ENCODE results near the gene VASH2. TPM values are rescaled to one million over a fixed set of nuclear protein-coding genes. Genes with fewer than 3 reads are reported as not detected.

Gene VASH2
- total RNA-seq, 4 donors from 2014 or later = 0.67 to 9.0 (median 1.5) TPM

DNA sequence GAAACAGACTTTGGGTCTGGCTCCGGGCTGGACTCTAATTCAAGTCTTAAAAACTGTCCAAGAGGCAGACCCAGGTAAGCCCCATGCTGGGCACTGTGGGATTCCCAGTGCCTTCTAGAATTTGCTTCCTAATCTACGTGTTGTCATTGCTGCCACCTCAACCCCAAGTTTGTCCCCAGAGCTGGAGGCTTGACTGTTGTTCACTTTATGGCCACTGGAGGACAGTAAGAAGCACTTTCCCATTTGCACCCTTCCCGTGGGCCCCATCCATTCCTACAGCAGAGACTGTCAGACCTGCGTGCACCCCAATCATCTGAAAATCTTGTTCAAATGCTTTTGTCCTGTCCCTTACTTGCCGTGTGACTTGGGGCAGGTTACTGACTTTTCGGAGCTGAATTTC, 29.4 kb upstream of the VASH2 start:
- Histone ChIP-seq H3K4me1 (peaks cover 0 to 20% (median 0%) of the 10 kb centered on the region in 3 donors), H3K4me3 (no peak overlapping the region), H3K27me3 (no peaks in the 10 kb centered on the region), H3K27ac (no peak overlapping the region), H3K9me3 (no peaks in the 10 kb centered on the region), H3K36me3 (no peaks in the 10 kb centered on the region)
- ATAC-seq = no peak
- WGBS, 2 donors (ENCODE audit: low coverage in 1 of 2) = 66 to 69% methylated on average over 4 of the region's 6 CpGs
- TF ChIP-seq POLR2A (IDR thresholded peaks at IDR 0.05) (no peak), EP300 (IDR thresholded peaks at IDR 0.05) (no peak), POLR2AphosphoS5 (IDR thresholded peaks at IDR 0.05) (no peak)
- TF ChIP-seq, protein P1, sequence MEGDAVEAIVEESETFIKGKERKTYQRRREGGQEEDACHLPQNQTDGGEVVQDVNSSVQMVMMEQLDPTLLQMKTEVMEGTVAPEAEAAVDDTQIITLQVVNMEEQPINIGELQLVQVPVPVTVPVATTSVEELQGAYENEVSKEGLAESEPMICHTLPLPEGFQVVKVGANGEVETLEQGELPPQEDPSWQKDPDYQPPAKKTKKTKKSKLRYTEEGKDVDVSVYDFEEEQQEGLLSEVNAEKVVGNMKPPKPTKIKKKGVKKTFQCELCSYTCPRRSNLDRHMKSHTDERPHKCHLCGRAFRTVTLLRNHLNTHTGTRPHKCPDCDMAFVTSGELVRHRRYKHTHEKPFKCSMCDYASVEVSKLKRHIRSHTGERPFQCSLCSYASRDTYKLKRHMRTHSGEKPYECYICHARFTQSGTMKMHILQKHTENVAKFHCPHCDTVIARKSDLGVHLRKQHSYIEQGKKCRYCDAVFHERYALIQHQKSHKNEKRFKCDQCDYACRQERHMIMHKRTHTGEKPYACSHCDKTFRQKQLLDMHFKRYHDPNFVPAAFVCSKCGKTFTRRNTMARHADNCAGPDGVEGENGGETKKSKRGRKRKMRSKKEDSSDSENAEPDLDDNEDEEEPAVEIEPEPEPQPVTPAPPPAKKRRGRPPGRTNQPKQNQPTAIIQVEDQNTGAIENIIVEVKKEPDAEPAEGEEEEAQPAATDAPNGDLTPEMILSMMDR (IDR thresholded peaks at IDR 0.05) = peak in 1 of 4 experiments; percentile 20

DNA sequence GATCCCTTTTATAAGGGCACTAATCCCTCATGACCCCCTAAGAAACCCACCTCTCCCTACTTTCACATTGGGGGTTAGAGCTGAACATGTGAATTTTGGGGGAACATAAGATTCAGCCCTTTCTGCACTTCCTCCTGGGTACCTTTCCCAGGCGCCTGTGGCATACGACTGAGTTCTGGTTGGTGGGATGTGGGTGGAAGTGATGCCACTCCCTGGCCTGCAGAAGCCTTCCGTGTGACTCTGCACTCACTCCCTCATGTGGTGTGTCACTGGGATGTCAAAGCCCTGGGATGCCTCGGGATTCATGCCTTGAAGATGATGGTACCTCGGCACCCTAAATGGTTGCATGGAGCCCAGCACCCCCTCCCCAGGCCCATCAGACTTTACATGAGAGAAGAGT, 28.3 kb upstream of the VASH2 start:
- no peak overlapping the region for H3K27ac ChIP-seq
- no peaks in the 10 kb centered on the region for H3K27me3 ChIP-seq
- peaks cover 0 to 11% (median 0%) of the 10 kb centered on the region in 3 donors for H3K4me1 ChIP-seq
- WGBS, 2 donors (ENCODE audit: low coverage in 1 of 2) = 100% methylated on average over 1 of the region's 5 CpGs; no CpG with 5 or more reads in 1 of the 2 donors
- TF ChIP-seq, protein P1 (IDR thresholded peaks at IDR 0.05) = no peak
- TF ChIP-seq EP300 (IDR thresholded peaks at IDR 0.05) = no peak
- TF ChIP-seq POLR2AphosphoS5 (IDR thresholded peaks at IDR 0.05) = no peak
- no peak for TF ChIP-seq POLR2A (IDR thresholded peaks at IDR 0.05)
- no peaks in the 10 kb centered on the region for H3K36me3 ChIP-seq
- ATAC-seq = no peak
- no peak overlapping the region for H3K4me3 ChIP-seq
- no peaks in the 10 kb centered on the region for H3K9me3 ChIP-seq

DNA sequence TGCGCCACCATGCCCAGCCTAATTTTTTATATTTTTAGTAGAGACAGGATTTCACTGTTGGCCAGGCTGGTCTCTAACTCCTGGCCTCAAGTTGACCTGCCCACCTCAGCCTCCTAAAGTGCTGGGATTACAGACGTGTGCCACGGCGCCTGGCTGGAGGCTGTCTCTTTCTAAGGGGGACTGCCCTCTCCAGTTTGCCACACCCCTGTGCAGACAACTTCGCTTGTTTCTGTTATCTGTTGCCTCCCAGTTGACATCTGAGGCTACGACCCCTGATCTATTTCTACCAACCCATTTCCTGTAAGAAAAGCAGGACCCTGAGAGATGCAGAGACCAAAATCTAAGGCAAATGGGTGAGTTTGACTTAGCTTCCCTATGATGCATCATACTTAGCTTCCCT, 24.0 kb upstream of the VASH2 start:
- 74 to 92% methylated on average over 5 to 6 of the region's 6 CpGs for WGBS, 2 donors (ENCODE audit: low coverage in 1 of 2)
- H3K9me3 ChIP-seq = no peaks in the 10 kb centered on the region
- ATAC-seq = no peak
- TF ChIP-seq, protein P1 (IDR thresholded peaks at IDR 0.05) = no peak
- TF ChIP-seq POLR2AphosphoS5 (IDR thresholded peaks at IDR 0.05) = no peak
- TF ChIP-seq POLR2A (IDR thresholded peaks at IDR 0.05) = no peak
- no peak for TF ChIP-seq EP300 (IDR thresholded peaks at IDR 0.05)
- no peak overlapping the region for H3K4me3 ChIP-seq
- H3K27ac ChIP-seq = no peak overlapping the region
- no peaks in the 10 kb centered on the region for H3K27me3 ChIP-seq
- H3K36me3 ChIP-seq = no peaks in the 10 kb centered on the region
- H3K4me1 ChIP-seq = peaks cover 0 to 11% (median 0%) of the 10 kb centered on the region in 3 donors

DNA sequence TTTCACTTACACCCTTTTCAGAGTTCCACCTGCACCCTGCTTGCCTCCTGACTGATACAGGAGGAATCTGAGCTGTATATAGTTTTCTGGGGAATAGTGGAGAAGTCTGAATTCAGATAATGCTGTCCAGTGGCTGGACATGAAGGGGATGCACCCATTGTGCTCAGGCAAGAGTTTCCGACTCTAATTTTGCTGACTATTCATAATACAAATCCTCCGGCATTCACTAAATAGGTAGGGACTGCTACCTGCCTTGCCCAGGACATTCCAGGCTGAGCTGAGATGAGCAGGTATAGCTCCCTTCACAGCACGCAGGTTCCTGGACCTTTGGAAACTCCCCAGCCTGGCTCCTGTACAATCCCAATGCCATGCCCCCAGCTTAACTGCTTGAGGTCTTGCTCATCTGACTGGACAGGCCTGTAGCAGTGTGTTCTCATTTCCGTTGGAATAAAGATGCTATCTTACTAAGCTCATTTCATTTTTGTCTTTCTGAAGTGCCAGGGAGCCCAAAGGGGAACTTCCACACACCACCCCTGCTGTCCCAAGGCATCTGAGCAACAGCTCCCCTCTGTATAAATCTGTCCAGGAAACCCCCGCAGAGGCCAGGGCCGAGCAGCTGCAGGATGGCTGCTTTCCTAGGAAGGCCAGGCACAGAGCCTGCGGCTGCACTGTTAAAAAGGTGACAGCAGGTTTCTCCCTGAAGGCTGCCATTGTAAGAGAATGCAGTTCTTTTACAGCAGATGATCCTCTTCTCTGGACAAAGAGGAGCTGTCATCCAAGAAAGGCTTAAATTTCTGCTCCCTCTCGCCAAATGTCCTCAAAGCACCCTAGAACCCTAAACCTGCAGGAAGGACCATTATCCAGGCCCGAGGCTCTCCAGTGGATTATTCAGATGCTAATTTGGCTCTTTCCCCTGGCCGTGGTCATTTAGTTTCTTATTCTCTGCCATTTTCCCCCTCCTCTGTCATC, 21.7 kb upstream of the VASH2 start:
- Histone ChIP-seq H3K27ac (peak overlapping the region in 3 of 4 donors; percentile 8 to 52 (median 10)), H3K36me3 (no peaks in the 10 kb centered on the region), H3K4me3 (no peak overlapping the region), H3K9me3 (no peaks in the 10 kb centered on the region), H3K27me3 (no peaks in the 10 kb centered on the region), H3K4me1 (peaks cover 0 to 11% (median 0%) of the 10 kb centered on the region in 3 donors)
- TF ChIP-seq, protein P1 (IDR thresholded peaks at IDR 0.05) = no peak
- no peak for TF ChIP-seq POLR2A (IDR thresholded peaks at IDR 0.05)
- TF ChIP-seq POLR2AphosphoS5 (IDR thresholded peaks at IDR 0.05) = no peak
- no peak for TF ChIP-seq EP300 (IDR thresholded peaks at IDR 0.05)
- ATAC-seq = no peak
- 28 to 41% methylated on average over 4 to 5 of the region's 10 CpGs for WGBS, 2 donors (ENCODE audit: low coverage in 1 of 2)
